CD4-positive, alpha-beta T cell treated with Interleukin-4 for 1 hour (primary cell): ENCODE measurements around the gene GPR162.
A peak's percentile ranks its signal among the peaks of the same experiment; 100 is the strongest.

Source experiments
- DNase-seq, 2 donors: peaks; one replicate each; pipeline ENCODE4 v3.0.0-alpha.2; 2020 to 2022

The GPR162 gene

GRCh38 chr12:6824085-6824775, 2.6 kb downstream of the GPR162 start:
- no peak for DNase-seq

DNA sequence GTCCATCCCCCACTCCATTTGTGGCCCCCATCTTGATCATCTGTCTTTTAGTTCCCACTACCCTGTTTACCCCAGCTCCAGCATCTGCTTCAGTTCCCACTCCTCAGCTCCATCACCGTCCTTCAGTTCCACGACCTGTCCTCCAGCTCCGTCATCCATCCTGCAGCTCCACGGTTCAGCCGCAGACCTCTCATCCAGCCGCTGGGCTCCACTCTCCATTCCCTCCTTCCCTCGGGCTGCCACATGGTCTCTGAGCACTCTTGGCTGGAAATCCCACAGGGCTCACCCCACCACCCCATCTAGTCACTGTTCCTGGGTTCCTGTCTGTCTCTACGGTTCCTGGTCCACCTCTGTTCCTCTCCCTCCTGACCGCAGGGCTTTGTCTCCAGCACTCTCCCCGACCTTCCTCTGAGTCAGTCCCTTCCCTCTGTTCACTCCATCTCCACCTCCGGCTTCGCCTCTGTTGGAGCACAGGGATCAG, 3.3 kb downstream of the GPR162 start:
- no peak for DNase-seq

DNA sequence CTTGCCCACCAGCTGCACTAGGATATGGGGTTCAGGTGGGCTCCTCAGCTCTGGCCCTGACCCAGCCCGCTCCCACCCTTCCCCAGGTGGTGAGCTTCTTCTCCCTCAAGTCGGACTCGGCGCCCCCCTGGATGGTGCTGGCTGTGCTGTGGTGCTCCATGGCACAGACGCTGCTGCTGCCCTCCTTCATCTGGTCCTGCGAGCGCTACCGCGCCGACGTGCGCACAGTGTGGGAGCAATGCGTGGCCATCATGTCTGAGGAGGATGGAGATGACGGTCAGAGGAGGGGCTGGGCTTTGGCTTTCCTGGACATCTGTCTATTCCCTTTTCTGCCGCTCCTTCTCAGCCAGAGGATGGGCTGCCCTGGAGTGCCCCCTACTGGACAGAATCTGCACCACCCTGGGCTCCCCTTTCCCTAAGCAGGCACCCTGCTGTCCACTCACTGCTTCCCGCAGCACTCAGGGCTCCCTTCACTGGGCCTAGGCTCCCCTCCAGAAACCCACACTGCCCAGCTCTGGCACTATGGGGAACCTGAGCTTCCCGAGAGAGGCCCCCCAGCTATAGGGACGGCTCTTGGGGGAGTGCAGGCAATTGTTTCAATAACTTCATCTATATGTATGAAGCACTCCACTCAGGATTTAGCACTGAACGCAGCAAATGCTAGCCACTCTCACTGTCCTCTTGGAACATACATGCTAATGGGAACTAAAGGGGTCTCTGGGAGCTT, 3.9 kb downstream of the GPR162 start:
- DNase-seq: peak; percentile 77 to 81

DNA sequence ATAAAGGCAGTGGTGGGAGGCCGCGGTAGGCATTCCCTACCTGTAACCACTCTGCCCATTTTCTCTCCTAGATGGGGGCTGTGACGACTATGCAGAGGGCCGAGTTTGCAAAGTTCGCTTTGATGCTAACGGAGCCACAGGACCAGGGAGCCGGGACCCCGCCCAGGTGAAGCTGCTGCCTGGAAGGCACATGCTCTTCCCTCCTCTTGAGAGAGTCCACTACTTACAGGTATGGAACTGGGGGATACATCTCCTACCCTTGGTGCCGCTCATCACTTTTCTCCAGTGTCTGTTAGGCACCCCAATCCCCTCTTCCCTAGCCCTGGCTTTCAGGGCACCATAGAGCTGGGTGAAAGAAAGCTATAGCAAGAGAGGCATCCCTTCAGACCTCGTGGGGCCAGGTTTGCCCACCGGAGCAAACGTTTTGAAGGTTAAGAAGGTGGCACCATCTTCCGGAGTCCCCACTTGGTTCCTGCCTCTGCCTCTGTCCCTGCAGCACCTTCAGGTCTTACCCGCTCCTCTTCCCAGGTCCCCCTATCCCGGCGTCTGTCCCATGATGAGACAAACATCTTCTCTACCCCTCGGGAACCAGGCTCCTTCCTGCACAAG, 4.6 kb downstream of the GPR162 start:
- no peak for DNase-seq

GRCh38 chr12:6826734-6827436, 5.3 kb downstream of the GPR162 start:
- no peak for DNase-seq

DNA sequence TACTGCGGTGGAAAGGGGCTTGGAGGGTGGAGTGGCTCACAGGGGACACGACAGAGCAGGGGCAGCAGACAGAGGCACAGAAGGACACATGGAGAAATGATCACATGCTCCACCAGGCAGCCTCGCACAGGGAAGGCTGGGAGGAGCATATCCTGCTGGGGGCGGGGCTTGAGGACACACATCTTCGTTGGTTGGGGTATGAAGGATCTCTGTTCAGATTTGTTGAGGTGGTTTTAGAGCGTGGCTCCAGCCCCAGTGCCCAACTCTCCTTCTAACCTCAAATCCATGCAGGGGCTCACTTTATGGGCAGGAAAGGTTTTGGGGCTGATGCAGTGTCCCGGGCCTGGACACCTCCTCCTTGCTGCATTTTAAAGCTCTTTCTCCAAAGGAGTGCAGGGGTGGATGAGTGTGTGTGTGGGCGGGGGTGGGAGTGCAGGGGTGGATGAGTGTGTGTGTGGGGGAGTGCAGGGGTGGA, 5.9 kb downstream of the GPR162 start:
- DNase-seq: peak; percentile 36

DNA sequence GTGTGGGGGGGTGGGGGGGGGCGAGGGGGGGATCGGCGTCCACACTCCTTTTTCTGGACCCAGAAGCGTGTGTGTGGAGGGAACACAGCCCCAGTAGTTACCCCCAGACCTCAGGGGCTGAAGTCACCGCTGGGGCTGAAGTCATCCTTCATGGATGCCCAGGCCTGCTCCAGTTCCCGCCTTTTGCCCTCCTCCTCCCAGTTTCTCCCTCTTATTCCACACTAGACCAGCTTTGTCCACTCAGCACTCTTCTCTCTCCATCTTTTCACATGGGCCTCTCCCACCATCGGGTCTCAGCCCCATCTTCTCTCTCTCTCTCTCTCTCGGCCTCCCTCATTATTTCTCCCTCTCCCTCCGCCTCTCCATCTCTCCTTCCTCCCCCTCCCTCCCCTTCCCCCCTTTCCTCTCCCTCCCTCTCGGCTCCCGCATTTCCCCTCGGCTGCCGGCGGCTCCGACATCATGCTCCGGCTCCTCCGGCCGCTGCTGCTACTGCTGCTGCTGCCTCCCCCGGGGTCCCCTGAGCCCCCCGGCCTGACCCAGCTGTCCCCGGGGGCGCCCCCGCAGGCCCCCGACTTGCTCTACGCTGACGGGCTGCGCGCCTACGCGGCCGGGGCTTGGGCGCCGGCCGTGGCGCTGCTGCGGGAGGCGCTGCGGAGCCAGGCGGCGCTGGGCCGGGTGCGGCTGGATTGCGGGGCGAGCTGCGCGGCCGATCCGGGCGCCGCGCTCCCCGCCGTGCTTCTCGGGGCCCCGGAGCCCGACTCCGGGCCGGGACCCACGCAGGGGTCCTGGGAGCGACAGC, 6.6 kb downstream of the GPR162 start, which contains the start of gene P3H3:
P3H3 (plus strand) TSS at position 426 of the 799 bp plus-strand sequence; CDS start at position 460, 34 bp downstream.
- no peak for DNase-seq

- DNase-seq: peak; percentile 28 to 33
Observed at GRCh38 chr12:6828781-6829535, 7.3 kb downstream of the GPR162 start.

GRCh38 chr12:6829536-6830220, 8.1 kb downstream of the GPR162 start:
- DNase-seq: no peak

DNA sequence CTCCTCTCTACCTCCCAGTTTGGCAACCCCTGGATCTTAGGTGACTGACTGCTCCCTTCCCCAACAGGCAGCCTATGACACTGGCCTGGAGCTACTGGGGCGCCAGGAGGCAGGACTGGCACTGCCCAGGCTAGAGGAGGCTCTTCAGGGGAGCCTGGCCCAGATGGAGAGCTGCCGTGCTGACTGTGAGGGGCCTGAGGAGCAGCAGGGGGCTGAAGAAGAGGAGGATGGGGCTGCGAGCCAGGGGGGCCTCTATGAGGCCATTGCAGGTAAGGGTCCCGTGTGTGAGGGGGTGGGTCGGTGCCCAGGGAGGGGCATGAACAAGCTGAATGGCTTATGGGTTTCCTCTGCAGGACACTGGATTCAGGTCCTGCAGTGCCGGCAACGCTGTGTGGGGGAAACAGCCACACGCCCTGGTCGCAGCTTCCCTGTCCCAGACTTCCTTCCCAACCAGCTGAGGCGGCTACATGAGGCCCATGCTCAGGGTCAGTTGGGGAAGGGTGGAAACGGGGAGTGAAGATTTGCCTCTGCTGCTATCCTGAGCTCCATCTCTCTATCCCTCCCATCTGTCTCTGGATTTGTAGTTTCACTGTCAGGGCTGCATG, 8.8 kb downstream of the GPR162 start:
- DNase-seq: no peak

DNA sequence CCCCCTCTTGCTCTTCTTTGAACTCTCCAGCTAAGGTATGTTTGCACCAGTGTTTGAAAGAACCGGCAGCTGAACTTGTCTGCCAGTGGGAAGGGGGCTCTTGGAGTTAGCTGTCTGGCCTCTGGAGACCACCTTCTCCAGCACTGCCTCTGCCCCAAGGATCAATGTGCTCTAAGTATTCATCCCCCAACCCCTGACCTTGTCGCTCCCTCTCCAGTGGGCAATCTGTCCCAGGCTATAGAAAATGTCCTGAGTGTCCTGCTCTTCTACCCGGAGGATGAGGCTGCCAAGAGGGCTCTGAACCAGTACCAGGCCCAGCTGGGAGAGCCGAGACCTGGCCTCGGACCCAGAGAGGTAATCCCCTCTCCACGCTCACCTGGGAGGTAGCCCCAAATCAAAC, 9.4 kb downstream of the GPR162 start:
- DNase-seq: no peak

DNA sequence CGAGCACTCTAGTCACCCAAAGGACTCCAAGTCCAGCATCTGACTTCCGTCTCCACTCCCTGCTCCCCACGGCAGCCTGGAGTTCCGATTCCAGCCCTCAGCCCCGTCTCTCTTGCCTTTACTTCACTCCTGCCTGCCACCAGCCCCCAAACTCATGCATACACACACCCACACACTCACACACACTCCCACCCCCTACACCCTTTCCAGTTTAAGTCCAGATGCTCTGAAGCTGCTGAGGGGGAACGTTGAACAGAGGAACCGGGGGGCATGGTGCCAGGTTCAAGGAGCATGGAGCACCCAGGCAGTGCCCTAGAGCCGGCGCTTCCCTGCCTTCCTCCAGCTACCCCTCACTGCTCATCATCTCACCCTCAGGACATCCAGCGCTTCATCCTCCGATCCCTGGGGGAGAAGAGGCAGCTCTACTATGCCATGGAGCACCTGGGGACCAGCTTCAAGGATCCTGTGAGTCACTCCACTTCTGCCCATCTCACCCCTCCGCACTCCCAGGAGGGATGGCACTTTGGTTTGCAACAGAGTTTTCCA, 9.9 kb downstream of the GPR162 start:
- no peak for DNase-seq

DNA sequence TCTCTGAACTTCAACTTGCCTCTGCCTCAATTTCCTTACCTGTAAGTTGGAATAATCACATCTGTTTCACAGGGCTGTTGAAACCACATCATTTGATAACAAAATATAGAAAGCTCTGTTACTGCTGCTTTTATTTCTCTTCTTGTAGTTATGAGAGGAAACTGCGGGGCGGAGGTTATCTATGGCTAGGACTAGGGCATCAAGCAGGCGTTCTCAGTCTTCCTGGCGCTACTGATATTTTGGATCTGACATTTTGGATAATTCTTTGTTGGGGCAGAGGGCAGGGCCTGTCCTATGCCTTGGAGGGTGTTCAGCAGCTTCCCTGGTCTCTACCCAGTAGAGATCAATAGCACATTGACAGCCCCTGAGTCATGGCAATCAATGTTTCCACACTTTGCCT, 10.5 kb downstream of the GPR162 start:
- DNase-seq: no peak

DNA sequence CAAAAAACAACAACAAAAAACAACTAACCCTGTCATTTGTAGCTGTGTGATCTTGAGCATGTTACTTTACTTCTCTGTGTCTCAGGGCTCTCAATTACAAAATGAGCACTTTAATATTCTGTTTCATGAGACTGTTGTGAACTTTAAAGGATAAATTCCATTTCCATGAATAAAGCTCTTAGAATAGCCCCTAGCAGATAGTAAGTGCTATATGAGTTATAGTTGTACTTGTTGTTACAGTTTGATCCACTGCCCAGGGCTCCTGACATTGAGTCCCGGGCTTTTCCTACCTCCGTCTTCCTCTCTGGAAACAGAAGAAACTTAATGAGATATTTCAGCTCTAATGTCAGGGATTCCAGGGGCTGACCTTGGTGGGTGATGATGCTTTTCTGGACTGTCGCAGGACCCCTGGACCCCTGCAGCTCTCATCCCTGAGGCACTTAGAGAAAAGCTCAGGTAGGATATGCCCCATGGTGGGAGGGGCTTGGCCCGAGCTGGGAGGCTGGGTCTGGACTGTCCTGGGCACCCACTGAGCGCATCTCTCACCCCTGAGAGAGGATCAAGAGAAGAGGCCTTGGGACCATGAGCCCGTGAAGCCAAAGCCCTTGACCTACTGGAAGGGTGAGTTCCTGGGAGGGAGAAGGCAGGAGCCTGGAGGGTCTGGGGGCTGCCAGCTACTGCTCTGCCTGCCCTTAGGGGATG, 11.7 kb downstream of the GPR162 start:
- DNase-seq: no peak

DNA sequence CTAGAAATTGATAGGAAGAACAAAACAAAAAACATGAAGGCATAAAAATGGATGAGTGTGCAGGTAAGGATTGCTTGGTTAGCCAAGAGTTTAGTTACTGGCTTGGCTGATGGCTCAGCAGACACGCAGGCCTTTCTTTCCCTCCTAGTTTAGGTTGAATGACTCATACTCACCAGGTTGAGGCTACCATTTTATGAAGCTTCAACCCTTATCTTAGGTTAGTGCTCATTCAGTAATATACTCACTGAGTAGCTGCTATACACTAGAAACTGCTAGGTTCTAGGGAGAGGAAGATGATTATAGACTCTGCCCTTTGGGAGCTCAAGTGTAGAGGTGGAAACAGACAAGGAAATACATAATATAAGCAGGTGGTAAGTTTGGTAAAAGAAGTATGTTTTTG, 12.6 kb downstream of the GPR162 start:
- DNase-seq: no peak

- no peak for DNase-seq
Observed at GRCh38 chr12:6834873-6835272, 13.3 kb downstream of the GPR162 start.

DNA sequence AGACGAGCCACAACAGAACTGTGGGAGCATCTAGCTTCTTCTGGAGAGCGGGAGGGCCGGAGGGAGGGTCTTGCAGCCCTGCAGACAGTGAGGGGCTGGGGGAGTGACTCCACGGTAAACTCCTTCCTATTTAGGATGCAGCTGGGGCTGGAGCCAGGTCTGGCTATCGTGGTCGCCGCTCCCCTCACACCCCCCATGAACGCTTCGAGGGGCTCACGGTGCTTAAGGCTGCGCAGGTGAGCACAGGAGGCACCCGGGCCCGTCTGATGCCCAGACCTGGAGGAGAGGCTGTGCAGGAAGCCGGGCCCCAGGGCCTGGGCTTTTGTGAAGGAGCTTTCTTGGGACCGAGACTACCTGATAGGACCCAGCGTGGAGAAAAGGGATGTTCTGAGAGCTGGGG, 15.2 kb downstream of the GPR162 start:
- DNase-seq: no peak

GRCh38 chr12:6837370-6838060, 15.9 kb downstream of the GPR162 start:
- no peak for DNase-seq

DNA sequence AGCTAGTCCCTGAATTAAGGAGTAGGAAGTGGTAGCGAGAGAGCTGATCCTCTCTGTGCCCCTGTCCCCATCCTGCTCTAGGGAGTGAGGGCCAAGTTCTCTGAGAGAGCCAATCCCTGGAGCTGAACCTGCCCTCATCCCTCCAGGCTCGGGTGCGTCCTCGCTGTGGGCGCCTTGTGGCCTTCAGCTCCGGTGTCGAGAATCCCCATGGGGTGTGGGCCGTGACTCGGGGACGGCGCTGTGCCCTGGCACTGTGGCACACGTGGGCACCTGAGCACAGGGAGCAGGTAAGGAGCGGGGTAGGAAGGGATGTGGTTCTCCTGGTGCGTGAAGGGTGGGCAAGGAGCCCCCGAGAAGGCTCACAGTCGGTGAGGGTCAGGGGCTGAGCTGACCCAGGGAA, 17.2 kb downstream of the GPR162 start:
- DNase-seq: no peak
